GM12892 (cell line): ENCODE measurements around the gene DUOX2.
"Not testable (repeated sequence)": the region's sequence is repeated elsewhere in the genome, so short reads cannot be mapped to it uniquely, and the experiment has no call there.

ENCODE experiments used
- DNase-seq: peaks from one replicate; pipeline ENCODE4 v3.0.0; 2011; ENCODE audit not compliant: insufficient read length
- FAIRE-seq: peaks from 2 replicates; lab custom pipeline; 2011; peaks lifted over from hg19 to GRCh38; lab: Jason Lieb, UNC
- POLR2A ChIP-seq: IDR thresholded peaks from 2 replicates; pipeline ENCODE4 v1.6.1; 2011; ENCODE audit warnings: low read depth, low read length, control low read depth
- POLR2AphosphoS5 ChIP-seq: IDR thresholded peaks from 2 replicates; pipeline ENCODE4 v1.6.1; 2011; ENCODE audit warnings: low read depth, low read length, control low read depth
- TAF1 ChIP-seq: IDR thresholded peaks from 2 replicates; pipeline ENCODE4 v1.6.1; 2011; ENCODE audit warnings: low read depth, mild to moderate bottlenecking, control low read depth, low read length, borderline replicate concordance

DUOX2 gene

GRCh38 chr15:45137703-45138102 lies 23.7 kb upstream of the DUOX2 start:
- TF ChIP-seq TAF1, result no peak

GRCh38 chr15:45136378-45136764 lies 22.4 kb upstream of the DUOX2 start:
- DNase-seq (no peak), FAIRE-seq (no peak)
- TF ChIP-seq POLR2AphosphoS5, result no peak
- TF ChIP-seq POLR2A, result no peak
- no peak for TF ChIP-seq TAF1

More at GRCh38 chr15:45137703-45138102, 23.7 kb upstream of the DUOX2 start:
- FAIRE-seq, result no peak
- DNase-seq, result no peak

GRCh38 chr15:45135705-45136377 lies 21.9 kb upstream of the DUOX2 start:
- FAIRE-seq, DNase-seq: not testable (repeated sequence)

- DNase-seq (no peak), FAIRE-seq (no peak)
- TF ChIP-seq POLR2A, result no peak
- TF ChIP-seq POLR2AphosphoS5, result no peak
- TF ChIP-seq TAF1, result no peak
Measured at GRCh38 chr15:45134682-45135604, 21.0 kb upstream of the DUOX2 start.

- TF ChIP-seq POLR2A, result no peak
- TF ChIP-seq TAF1, result no peak
- TF ChIP-seq POLR2AphosphoS5, result no peak
- DNase-seq (no peak), FAIRE-seq (no peak)
Measured at GRCh38 chr15:45134046-45134445, 20.1 kb upstream of the DUOX2 start.

- DNase-seq (no peak), FAIRE-seq (no peak)
- no peak for TF ChIP-seq POLR2AphosphoS5
Measured at GRCh38 chr15:45133561-45133920, 19.6 kb upstream of the DUOX2 start.

GRCh38 chr15:45132844-45133560 lies 19.0 kb upstream of the DUOX2 start:
- TF ChIP-seq POLR2A, result no peak
- TF ChIP-seq POLR2AphosphoS5, result no peak
- no peak for TF ChIP-seq TAF1
- no peak for DNase-seq
- no peak for FAIRE-seq

- DNase-seq (no peak), FAIRE-seq (no peak)
- TF ChIP-seq POLR2AphosphoS5 (no peak), POLR2A (no peak), TAF1 (no peak)
Measured at GRCh38 chr15:45131510-45131909, 17.5 kb upstream of the DUOX2 start.

GRCh38 chr15:45130291-45131000 lies 16.5 kb upstream of the DUOX2 start:
- TF ChIP-seq TAF1 (no peak), POLR2A (no peak)
- DNase-seq (no peak), FAIRE-seq (no peak)

GRCh38 chr15:45129651-45130129 lies 15.7 kb upstream of the DUOX2 start, which contains the start of the genes DUOX1 and DUOXA1:
Gene DUOX1 (plus strand): TSS chr15:45129994. CDS start chr15:45131967, 1,973 bp downstream.
Gene DUOXA1 (minus strand): TSS chr15:45129879. CDS start chr15:45123014, 6,865 bp downstream.
- FAIRE-seq (no peak), DNase-seq (no peak)

More at GRCh38 chr15:45129651-45130129, 15.7 kb upstream of the DUOX2 start, which contains the start of the genes DUOX1 and DUOXA1:
- TF ChIP-seq POLR2A (no peak), TAF1 (no peak), POLR2AphosphoS5 (no peak)
